ENCODE data around the gene ADK. TPM values are rescaled to one million over a fixed set of nuclear protein-coding genes. Genes with fewer than 3 reads are reported as not detected.
A peak's percentile ranks its signal among the peaks of the same experiment; 100 is the strongest.

The ADK gene
- total and polyA plus RNA-seq, 2 donors from 2014 or later, result 33.0 to 38.3 TPM

DNA sequence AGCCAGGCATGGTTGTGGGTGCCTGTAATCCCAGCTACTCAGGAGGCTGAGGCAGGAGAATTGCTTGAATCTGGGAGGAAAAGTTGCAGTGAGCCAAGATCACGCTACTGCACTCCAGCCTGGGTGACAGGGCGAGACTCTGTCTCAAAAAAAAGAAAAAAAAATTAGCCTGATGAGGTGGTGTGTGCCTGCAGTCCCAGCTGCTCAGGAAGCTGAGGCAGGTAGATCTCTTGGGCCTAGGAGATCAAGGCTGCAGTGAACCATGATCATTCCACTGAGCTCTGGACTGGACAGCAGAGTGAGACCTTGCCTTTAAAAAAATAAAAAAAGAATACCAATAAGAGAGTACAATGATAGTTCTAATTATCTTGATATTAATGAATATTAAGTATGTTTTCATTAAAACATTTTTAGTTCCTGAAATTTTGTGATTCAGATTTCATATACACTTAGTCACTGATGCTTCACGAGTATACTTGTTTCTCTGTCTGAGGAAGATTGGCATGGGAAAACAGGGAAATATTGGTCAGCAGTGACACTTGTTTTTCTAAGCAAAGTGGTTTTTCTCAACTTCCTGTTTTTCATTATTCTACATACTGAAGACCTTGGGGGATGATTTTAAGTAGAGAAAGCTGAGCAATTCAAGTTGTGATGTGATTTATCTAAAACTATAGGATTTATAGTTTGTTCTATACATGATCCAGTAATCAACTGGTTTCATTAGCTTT lies 76.8 kb downstream of the ADK start:
- no peak for FAIRE-seq
- no peaks in the 10 kb centered on the region for H3K9me3 ChIP-seq (ENCODE audit: control insufficient read depth in 2 of 3, insufficient read depth in 1 of 3, low read length in 3 of 3)
- TF ChIP-seq, protein P1, sequence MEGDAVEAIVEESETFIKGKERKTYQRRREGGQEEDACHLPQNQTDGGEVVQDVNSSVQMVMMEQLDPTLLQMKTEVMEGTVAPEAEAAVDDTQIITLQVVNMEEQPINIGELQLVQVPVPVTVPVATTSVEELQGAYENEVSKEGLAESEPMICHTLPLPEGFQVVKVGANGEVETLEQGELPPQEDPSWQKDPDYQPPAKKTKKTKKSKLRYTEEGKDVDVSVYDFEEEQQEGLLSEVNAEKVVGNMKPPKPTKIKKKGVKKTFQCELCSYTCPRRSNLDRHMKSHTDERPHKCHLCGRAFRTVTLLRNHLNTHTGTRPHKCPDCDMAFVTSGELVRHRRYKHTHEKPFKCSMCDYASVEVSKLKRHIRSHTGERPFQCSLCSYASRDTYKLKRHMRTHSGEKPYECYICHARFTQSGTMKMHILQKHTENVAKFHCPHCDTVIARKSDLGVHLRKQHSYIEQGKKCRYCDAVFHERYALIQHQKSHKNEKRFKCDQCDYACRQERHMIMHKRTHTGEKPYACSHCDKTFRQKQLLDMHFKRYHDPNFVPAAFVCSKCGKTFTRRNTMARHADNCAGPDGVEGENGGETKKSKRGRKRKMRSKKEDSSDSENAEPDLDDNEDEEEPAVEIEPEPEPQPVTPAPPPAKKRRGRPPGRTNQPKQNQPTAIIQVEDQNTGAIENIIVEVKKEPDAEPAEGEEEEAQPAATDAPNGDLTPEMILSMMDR (IDR thresholded peaks at IDR 0.05; ENCODE audit: borderline replicate concordance, extremely low read depth, insufficient read depth), result no peak
- H3K36me3 ChIP-seq (ENCODE audit: control insufficient read depth in 2 of 3, insufficient read depth in 3 of 3, low read length in 3 of 3), result no peaks in the 10 kb centered on the region
- intact Hi-C loops (cut with DNase I), result no loop called here
- no peaks in the 10 kb centered on the region for H3K4me1 ChIP-seq (ENCODE audit: control insufficient read depth in 2 of 3, insufficient read depth in 2 of 3, low read depth in 1 of 3, low read length in 3 of 3)
- no peak overlapping the region for H3K4me3 ChIP-seq (ENCODE audit: low read length in 3 of 3)
- no peak overlapping the region for H3K27ac ChIP-seq (ENCODE audit: low read depth in 2 of 2, low read length in 2 of 2)
- peak in 1 of 5 donors; percentile 11 for DNase-seq
- H3K27me3 ChIP-seq (ENCODE audit: control insufficient read depth, insufficient read depth, low read length), result no peaks in the 10 kb centered on the region
- no peak overlapping the region for H3K9ac ChIP-seq (ENCODE audit: low read length in 3 of 3)

DNA sequence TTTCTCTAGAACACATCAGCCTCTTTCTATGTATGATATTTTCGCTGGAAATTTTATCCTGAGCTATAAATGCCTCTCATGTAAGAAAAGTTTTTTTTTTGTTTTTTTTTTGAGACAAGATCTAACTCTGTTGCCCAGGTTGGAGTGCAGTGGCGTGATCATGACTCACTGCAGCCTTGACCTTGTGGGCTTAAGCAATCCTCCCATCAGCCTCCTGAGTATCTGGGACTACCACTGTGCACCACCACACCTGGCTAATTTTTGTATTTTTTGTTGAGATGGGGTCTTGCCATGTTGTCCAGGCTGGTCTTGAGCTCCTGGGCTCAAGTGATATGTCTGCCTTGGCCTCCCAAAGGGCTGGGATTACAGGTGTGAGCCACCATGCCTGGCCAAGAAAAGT lies 80.4 kb downstream of the ADK start:
- intact Hi-C loops (cut with DNase I), result no loop called here
- Histone ChIP-seq H3K9me3 (ENCODE audit: control insufficient read depth in 2 of 3, insufficient read depth in 1 of 3, low read length in 3 of 3) (no peaks in the 10 kb centered on the region), H3K4me1 (ENCODE audit: control insufficient read depth in 2 of 3, insufficient read depth in 2 of 3, low read depth in 1 of 3, low read length in 3 of 3) (no peaks in the 10 kb centered on the region), H3K9ac (ENCODE audit: low read length in 3 of 3) (no peak overlapping the region), H3K27me3 (ENCODE audit: control insufficient read depth, insufficient read depth, low read length) (no peaks in the 10 kb centered on the region), H3K27ac (ENCODE audit: low read depth in 2 of 2, low read length in 2 of 2) (no peak overlapping the region), H3K4me3 (ENCODE audit: low read length in 3 of 3) (no peak overlapping the region), H3K36me3 (ENCODE audit: control insufficient read depth in 2 of 3, insufficient read depth in 3 of 3, low read length in 3 of 3) (no peaks in the 10 kb centered on the region)
- FAIRE-seq (no peak), DNase-seq (no peak)
- TF ChIP-seq, protein P1 (IDR thresholded peaks at IDR 0.05; ENCODE audit: borderline replicate concordance, extremely low read depth, insufficient read depth), result no peak

DNA sequence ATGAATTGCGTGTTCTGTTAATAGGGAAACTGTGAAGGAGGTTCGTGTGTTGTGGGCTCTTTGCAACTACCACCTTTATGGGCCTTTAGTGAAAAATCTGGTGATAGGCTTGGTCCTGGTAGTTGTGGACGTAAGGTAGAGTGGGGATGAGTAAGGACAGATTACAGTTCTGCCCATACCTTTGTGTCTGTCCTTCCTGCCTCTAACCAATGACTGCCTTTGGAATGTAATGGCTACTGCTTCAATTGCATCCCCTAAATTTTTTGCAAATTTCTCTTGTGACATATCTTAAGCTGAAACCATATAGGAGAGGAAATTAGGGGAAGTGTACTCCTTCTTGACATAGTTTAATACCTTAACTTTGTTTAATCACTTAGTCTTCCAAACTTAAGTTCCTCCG lies 82.3 kb downstream of the ADK start:
- Histone ChIP-seq H3K4me3 (ENCODE audit: low read length in 3 of 3) (no peak overlapping the region), H3K36me3 (ENCODE audit: control insufficient read depth in 2 of 3, insufficient read depth in 3 of 3, low read length in 3 of 3) (no peaks in the 10 kb centered on the region), H3K27me3 (ENCODE audit: control insufficient read depth, insufficient read depth, low read length) (no peaks in the 10 kb centered on the region), H3K9ac (ENCODE audit: low read length in 3 of 3) (no peak overlapping the region), H3K9me3 (ENCODE audit: control insufficient read depth in 2 of 3, insufficient read depth in 1 of 3, low read length in 3 of 3) (no peaks in the 10 kb centered on the region), H3K4me1 (ENCODE audit: control insufficient read depth in 2 of 3, insufficient read depth in 2 of 3, low read depth in 1 of 3, low read length in 3 of 3) (no peaks in the 10 kb centered on the region), H3K27ac (ENCODE audit: low read depth in 2 of 2, low read length in 2 of 2) (no peak overlapping the region)
- DNase-seq, result no peak
- intact Hi-C loops (cut with DNase I), result no loop called here
- FAIRE-seq, result no peak
- TF ChIP-seq, protein P1 (IDR thresholded peaks at IDR 0.05; ENCODE audit: borderline replicate concordance, extremely low read depth, insufficient read depth), result no peak

DNA sequence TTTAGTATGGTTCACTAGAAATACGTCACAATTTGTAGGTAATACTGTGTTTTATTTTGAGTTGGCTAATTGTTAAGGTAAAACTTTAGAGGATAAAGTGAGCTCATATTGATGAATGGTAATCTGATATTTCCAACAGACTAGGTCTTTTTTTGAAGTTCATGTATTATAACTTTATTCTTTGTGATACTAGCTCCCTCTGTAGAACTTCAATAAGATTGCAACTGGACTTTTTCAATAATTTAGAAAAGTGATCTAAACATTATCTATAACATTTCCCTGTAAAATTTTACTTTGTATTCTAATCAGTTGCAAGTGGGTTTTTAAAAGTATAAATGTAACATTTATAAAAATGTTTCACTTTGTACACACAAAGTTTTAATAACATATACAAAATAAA lies 83.5 kb downstream of the ADK start:
- no peak overlapping the region for H3K27ac ChIP-seq (ENCODE audit: low read depth in 2 of 2, low read length in 2 of 2)
- no peaks in the 10 kb centered on the region for H3K4me1 ChIP-seq (ENCODE audit: control insufficient read depth in 2 of 3, insufficient read depth in 2 of 3, low read depth in 1 of 3, low read length in 3 of 3)
- no peaks in the 10 kb centered on the region for H3K9me3 ChIP-seq (ENCODE audit: control insufficient read depth in 2 of 3, insufficient read depth in 1 of 3, low read length in 3 of 3)
- DNase-seq (no peak), FAIRE-seq (peak; percentile 98)
- H3K27me3 ChIP-seq (ENCODE audit: control insufficient read depth, insufficient read depth, low read length), result no peaks in the 10 kb centered on the region
- TF ChIP-seq, protein P1 (IDR thresholded peaks at IDR 0.05; ENCODE audit: borderline replicate concordance, extremely low read depth, insufficient read depth), result no peak
- intact Hi-C loops (cut with DNase I), result no loop called here
- no peaks in the 10 kb centered on the region for H3K36me3 ChIP-seq (ENCODE audit: control insufficient read depth in 2 of 3, insufficient read depth in 3 of 3, low read length in 3 of 3)
- H3K4me3 ChIP-seq (ENCODE audit: low read length in 3 of 3), result no peak overlapping the region
- no peak overlapping the region for H3K9ac ChIP-seq (ENCODE audit: low read length in 3 of 3)
